HEK293T (cell line): ENCODE results near the gene TJAP1.
"Not testable (repeated sequence)": the region's sequence is repeated elsewhere in the genome, so short reads cannot be mapped to it uniquely, and the experiment has no call there.

Experiments used
- CTCF ChIA-PET: fragments of 350-600 bp; formaldehyde crosslinking; extraction: SDS; loops from one replicate; lab custom pipeline; 2021; ENCODE audit warnings: antibody characterized with exemption, inconsistent platforms; lab: Yijun Ruan, JAX
- POLR2A ChIA-PET: fragments of 350-600 bp; formaldehyde crosslinking; extraction: SDS; loops from one replicate; lab custom pipeline; 2020; ENCODE audit warnings: antibody characterized with exemption, inconsistent platforms; lab: Yijun Ruan, JAX
- DNase-seq: peaks from one replicate; pipeline ENCODE4 v3.0.0; 2012; ENCODE audit warnings: mixed read lengths; ENCODE audit errors: extremely low spot score
- ARNT ChIP-seq: fragments of 450-650 bp; IDR thresholded peaks from 2 replicates; pipeline ENCODE4 v1.6.1; 2017; ENCODE audit warnings: mild to moderate bottlenecking
- BHLHE40 ChIP-seq: fragments of 450-650 bp; IDR thresholded peaks from 2 replicates; pipeline ENCODE4 v1.6.1; 2016; ENCODE audit warnings: mild to moderate bottlenecking, moderate library complexity, borderline replicate concordance
- CTBP1 ChIP-seq: fragments of 450-650 bp; IDR thresholded peaks from 2 replicates; pipeline ENCODE4 v1.6.1; 2016; ENCODE audit warnings: borderline replicate concordance
- ELF4 ChIP-seq: fragments of 450-650 bp; IDR thresholded peaks from 2 replicates; pipeline ENCODE4 v1.6.1; 2017; ENCODE audit warnings: antibody characterized with exemption
- FOXA1 ChIP-seq: fragments of 450-650 bp; IDR thresholded peaks from 2 replicates; pipeline ENCODE4 v1.6.1; 2016; ENCODE audit warnings: mild to moderate bottlenecking
- FOXK2 ChIP-seq: fragments of 450-650 bp; IDR thresholded peaks from 2 replicates; pipeline ENCODE4 v1.6.1; 2016; ENCODE audit warnings: mild to moderate bottlenecking
- FOXM1 ChIP-seq: fragments of 450-650 bp; IDR thresholded peaks from 2 replicates; pipeline ENCODE4 v1.6.1; 2017; ENCODE audit warnings: mild to moderate bottlenecking, borderline replicate concordance
- HDGF ChIP-seq: fragments of 450-650 bp; IDR thresholded peaks from 2 replicates; pipeline ENCODE4 v1.6.1; 2017; ENCODE audit warnings: antibody characterized with exemption, borderline replicate concordance
- L3MBTL2 ChIP-seq: fragments of 450-650 bp; conservative IDR thresholded peaks from 2 replicates; pipeline ENCODE4 v1.6.1; 2016; ENCODE audit warnings: mild to moderate bottlenecking
- LEF1 ChIP-seq: fragments of 450-650 bp; IDR thresholded peaks from 2 replicates; pipeline ENCODE4 v1.6.1; 2017; ENCODE audit warnings: mild to moderate bottlenecking, borderline replicate concordance
- NFRKB ChIP-seq: fragments of 450-650 bp; IDR thresholded peaks from 2 replicates; pipeline ENCODE4 v1.6.1; 2016; ENCODE audit warnings: mild to moderate bottlenecking, moderate library complexity
- SP1 ChIP-seq: fragments of 450-650 bp; IDR thresholded peaks from 2 replicates; pipeline ENCODE4 v1.6.1; 2017
- SUZ12 ChIP-seq: fragments of 450-650 bp; IDR thresholded peaks from 2 replicates; pipeline ENCODE4 v1.6.1; 2016; ENCODE audit warnings: mild to moderate bottlenecking
- TARDBP ChIP-seq: fragments of 450-650 bp; IDR thresholded peaks from 2 replicates; pipeline ENCODE4 v1.6.1; 2016
- ZNF384 ChIP-seq: fragments of 450-650 bp; IDR thresholded peaks from 2 replicates; pipeline ENCODE4 v1.6.1; 2016
- TF ChIP-seq, protein P1 (sequence below): fragments of 450-650 bp; IDR thresholded peaks from 2 replicates; pipeline ENCODE4 v1.6.1; 2016

The TJAP1 gene

DNA sequence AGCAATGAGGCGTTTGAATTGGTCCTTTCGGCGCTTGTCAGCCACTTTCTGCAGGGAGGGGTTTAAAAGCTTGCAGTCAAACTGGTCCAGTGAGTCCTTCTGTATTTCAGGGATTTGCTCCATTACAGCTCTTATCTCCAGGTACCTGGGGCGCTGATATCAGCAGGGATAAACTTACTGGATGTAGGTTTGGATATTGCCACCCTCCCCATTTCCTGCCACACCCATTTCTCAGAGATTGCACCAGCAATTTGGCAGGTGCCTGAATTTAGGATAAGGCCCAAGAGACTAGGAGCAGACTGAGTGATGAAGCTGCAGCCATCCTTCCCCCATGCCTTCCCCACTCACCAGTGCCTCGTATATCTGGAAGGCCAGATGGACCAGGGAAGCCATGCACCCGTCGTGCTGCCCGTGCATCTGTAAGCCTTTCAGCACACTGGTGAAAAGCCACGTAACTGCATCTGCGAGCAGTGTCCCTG lies 47.2 kb downstream of the TJAP1 start:
- POLR2A ChIA-PET, result no interaction called here
- no peak for DNase-seq
- CTCF ChIA-PET, result no interaction called here
- no peak for TF ChIP-seq L3MBTL2
- no peak for TF ChIP-seq FOXM1
- no peak for TF ChIP-seq ELF4
- no peak for TF ChIP-seq FOXK2
- no peak for TF ChIP-seq HDGF
- TF ChIP-seq CTBP1, result no peak

DNA sequence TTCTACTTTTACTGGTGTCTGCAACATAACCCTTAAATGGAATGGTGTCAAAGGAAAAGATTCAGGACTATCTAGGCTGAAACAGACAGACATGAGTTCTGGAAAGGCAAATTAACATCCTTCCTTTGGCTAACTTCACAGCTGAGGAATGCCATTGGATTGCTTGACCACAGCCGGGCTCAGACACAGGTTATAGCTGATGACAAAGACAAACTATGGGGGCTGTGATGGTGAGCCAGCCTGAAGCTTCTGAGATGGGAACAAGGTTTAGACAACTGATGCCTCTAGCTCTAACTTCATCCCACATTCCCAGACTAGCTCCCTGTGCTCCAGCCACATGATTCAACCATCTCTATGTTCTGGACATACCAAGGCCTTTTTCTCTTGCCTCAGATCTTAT lies 54.8 kb downstream of the TJAP1 start:
- POLR2A ChIA-PET, result interaction anchor here (0.8 to 1.2 kb wide), 4 partner anchors 12 to 97 kb away, joined by 3 to 5 read pairs (median 4); partner anchors contain the start of genes GTPBP2, POLH, POLR1C and XPO5
- TF ChIP-seq BHLHE40 (no peak), FOXA1 (no peak), ELF4 (no peak), CTBP1 (no peak), TARDBP (no peak), ZNF384 (no peak)
- CTCF ChIA-PET, result interaction anchor here (1.2 kb wide), 1 partner anchor 11 kb away, joined by 3 read pairs; no protein-coding TSS in a partner anchor
- DNase-seq, result no peak

DNA sequence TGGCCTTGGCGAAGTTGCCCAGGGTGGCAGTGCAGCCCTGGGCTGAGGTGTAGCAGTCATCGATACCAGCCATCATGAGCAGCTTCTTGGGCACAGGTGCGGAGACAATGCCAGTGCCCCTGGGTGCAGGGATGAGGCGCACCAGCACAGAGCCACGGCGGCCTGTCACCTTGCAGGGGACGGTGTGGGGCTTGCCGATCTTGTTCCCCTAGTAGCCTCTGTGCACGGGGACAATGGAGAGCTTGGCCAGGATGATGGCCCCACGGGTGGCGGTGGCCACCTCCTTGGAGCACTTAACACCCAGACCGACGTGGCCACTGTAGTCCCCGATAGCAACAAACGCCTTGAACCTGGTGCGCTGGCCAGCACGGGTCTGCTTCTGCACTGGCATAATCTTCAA lies 61.6 kb downstream of the TJAP1 start:
- DNase-seq, POLR2A ChIA-PET, CTCF ChIA-PET: not testable (repeated sequence)

DNA sequence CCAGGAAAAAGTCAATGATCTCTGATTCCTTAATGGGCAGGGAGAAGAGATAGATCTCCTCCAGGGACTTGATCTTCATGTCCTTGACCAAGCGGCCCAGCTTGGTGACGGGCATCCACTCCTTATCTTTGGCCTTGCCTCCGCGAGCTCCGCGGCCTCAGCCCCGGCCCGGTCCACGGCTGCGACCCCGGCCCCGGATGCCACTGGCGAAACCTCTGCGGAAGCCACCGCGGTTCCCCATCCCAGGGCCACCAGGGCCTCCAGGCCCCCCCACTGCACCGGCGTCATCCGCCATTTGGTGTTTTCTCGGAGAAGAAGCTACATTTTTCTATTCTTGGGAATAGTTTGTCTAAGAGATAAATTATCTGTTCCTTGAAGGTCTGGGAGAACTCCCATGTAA lies 62.0 kb downstream of the TJAP1 start:
- CTCF ChIA-PET, DNase-seq, POLR2A ChIA-PET: not testable (repeated sequence)

DNA sequence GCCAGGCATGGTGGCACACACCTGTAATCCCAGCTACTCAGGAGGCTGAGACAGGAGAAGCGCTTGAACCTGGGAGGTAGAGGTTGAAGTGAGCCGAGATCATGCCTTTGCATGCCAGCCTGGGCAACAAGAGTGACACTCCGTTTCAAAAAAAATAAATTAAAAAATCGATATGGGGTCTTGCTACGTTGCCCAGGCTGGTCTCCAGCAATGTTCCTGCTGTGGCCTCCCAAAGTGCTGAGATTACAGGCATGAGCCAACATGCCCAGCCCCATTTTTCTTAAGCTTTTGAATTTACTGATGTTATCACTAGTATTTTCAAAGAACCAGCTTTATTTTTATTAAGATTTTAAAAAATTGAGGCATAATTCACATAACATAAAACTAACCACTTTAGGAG lies 63.1 kb downstream of the TJAP1 start:
- no peak for DNase-seq
- ChIA-PET CTCF (no interaction called here), POLR2A (no interaction called here)
- TF ChIP-seq L3MBTL2, result no peak
- no peak for TF ChIP-seq FOXM1
- no peak for TF ChIP-seq ELF4
- no peak for TF ChIP-seq SP1
- TF ChIP-seq FOXK2, result no peak

DNA sequence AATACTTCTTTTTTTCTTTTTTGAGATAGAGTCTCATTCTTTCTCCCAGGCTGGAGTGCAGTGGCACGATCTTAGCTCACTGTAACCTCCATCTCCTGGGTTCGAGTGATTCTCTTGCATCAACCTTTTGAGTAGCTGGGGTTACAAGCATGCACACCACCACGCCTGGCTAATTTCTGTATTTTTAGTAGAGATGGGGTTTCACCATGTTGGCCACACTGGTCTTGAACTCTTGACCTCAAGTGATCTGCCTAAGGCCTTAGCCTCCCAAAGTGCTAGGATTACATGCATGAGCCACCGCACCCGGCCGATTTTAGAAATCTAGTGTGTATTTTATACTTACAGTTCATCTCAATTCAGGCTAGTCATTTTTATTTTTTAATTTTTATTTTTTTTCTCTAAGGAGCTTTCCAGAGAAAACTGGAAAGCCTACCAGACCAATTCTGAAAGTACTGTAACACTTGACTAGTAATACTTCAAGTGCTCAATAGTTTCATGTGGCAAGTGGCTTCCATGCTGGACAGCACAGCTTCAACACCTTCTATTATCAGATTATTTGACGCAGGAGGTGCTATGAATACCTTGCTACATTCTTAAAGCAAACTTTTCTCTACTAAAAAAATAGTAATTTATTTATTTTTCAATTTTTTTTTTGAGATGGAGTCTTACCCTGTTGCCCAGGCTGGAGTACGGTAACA lies 64.6 kb downstream of the TJAP1 start:
- DNase-seq, result no peak
- POLR2A ChIA-PET, result no interaction called here
- TF ChIP-seq FOXA1, result no peak
- TF ChIP-seq ELF4, result no peak
- TF ChIP-seq FOXK2, result no peak
- no peak for TF ChIP-seq FOXM1
- TF ChIP-seq, protein P1, sequence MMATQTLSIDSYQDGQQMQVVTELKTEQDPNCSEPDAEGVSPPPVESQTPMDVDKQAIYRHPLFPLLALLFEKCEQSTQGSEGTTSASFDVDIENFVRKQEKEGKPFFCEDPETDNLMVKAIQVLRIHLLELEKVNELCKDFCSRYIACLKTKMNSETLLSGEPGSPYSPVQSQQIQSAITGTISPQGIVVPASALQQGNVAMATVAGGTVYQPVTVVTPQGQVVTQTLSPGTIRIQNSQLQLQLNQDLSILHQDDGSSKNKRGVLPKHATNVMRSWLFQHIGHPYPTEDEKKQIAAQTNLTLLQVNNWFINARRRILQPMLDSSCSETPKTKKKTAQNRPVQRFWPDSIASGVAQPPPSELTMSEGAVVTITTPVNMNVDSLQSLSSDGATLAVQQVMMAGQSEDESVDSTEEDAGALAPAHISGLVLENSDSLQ, result no peak
- TF ChIP-seq SP1, result no peak
- no peak for TF ChIP-seq BHLHE40
- CTCF ChIA-PET, result no interaction called here

DNA sequence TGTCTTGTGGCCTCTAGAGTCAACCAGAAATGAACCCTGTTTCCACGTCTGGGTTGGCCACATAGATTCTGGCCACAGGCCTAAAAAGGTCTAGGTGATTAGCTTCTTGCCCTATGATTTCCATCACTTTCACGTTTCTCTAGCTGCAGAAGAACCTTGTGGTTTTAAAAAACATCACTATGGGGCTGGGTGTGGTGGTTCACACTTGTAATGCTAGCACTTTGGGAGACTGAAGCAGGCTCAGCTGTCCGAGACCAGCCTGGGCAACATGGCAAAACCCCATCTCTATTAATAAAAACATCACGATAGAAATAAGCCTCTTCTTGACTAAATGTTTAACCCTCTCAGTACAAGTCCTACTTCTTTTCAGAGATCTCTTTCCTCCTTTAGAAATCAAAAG lies 67.1 kb downstream of the TJAP1 start:
- ChIA-PET CTCF (no interaction called here), POLR2A (no interaction called here)
- TF ChIP-seq ZNF384 (no peak), HDGF (no peak), CTBP1 (no peak), SUZ12 (no peak), L3MBTL2 (no peak), FOXK2 (no peak), FOXA1 (no peak), NFRKB (no peak), TARDBP (no peak), ELF4 (no peak), ARNT (no peak), LEF1 (no peak), SP1 (no peak), BHLHE40 (no peak), FOXM1 (no peak)
- TF ChIP-seq, protein P1, result no peak
- DNase-seq, result no peak

DNA sequence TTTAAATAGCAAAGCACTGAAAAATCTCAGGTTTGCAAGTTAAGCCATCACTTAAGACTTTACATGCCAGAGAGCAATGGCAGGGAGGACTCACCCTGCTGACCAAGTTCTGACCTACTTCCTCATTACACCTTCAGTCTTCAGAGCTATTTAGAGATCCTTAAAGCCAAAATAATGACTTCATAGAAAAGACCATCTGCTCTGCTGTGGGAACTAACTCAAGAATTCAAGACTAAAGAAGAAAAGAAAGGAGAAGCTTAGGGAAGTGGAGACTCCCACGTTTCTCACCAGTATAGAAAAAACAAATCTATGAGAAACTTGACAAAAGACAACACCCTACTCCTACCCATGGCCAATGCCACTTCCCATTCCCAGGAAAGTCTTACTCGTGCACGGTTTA lies 69.9 kb downstream of the TJAP1 start:
- DNase-seq, result no peak
- ChIA-PET POLR2A (interaction anchor here (0.6 kb wide), 2 partner anchors 28 to 88 kb away, joined by 3 read pairs; partner anchors contain the start of genes MAD2L1BP, POLH and XPO5), CTCF (no interaction called here)
- TF ChIP-seq SUZ12 (no peak), FOXK2 (no peak), CTBP1 (no peak), NFRKB (no peak), LEF1 (no peak), BHLHE40 (no peak), FOXA1 (no peak), FOXM1 (no peak), HDGF (no peak), ARNT (no peak), ELF4 (no peak), SP1 (no peak), TARDBP (no peak), L3MBTL2 (no peak), ZNF384 (no peak)
- TF ChIP-seq, protein P1, result no peak
